UCSD-AML1 (cell line): ENCODE data around the gene CGB7.

Experiments
- DNase-seq: peaks from one replicate; lab custom pipeline; 2025; ENCODE audit not compliant: unreplicated experiment; lab: John Stamatoyannopoulos, UW

Gene CGB7

GRCh38 chr19:49017041-49017665 lies 40.4 kb downstream of the CGB7 start, which contains the start of gene LHB:
Gene LHB (minus strand): TSS chr19:49017091. CDS start chr19:49017081, 10 bp downstream.
- DNase-seq, result no peak

DNA sequence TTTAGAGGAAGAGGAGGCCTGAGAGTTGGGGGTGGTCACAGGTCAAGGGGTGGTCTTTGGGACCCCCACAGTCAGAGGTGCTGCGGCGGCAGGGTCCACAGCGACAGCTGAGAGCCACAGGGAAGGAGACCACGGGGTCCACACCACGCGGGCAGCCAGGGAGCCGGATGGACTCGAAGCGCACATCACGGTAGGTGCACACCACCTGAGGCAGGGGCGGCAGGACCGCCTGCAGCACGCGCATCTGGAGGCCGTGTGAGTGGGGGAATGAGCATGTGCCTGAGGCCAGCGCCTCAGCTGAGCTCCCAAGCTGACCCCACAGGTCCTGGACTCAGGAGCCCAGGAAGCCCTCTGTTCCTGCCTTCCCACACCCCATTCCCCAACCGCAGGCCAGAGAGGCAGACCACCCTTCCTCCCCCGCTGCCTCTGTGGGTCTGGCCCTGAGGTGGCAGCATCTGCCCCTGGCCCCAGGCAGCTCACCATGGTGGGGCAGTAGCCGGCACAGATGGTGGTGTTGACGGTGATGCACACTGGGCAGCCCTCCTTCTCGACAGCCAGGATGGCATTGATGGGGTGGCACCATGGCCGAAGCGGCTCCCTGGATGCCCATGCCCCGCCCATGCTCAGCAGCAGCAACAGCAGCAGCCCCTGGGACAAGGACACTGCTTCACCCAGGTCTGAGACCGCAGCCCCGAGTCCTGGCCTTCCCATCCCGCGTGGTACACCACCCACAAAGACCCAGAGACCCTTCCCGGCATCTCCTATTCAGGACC lies 41.3 kb downstream of the CGB7 start:
- no peak for DNase-seq

DNA sequence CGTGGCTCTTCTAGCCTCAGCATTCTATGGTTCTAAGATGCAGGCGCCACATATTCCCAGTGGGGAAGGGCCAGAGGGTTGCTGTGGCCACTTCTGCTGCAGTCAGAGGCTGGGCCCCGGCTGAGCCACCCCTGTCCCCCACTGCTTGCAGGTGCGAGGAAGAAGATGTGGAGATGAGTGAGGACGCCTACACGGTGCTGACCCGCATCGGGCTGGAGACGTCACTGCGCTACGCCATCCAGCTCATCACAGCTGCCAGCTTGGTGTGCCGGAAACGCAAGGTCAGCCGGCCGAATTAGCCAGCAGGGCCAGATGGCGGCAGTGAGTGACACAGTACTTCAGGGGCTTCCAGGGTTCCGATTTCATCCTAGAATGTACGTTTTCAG lies 42.7 kb downstream of the CGB7 start:
- DNase-seq, result no peak

DNA sequence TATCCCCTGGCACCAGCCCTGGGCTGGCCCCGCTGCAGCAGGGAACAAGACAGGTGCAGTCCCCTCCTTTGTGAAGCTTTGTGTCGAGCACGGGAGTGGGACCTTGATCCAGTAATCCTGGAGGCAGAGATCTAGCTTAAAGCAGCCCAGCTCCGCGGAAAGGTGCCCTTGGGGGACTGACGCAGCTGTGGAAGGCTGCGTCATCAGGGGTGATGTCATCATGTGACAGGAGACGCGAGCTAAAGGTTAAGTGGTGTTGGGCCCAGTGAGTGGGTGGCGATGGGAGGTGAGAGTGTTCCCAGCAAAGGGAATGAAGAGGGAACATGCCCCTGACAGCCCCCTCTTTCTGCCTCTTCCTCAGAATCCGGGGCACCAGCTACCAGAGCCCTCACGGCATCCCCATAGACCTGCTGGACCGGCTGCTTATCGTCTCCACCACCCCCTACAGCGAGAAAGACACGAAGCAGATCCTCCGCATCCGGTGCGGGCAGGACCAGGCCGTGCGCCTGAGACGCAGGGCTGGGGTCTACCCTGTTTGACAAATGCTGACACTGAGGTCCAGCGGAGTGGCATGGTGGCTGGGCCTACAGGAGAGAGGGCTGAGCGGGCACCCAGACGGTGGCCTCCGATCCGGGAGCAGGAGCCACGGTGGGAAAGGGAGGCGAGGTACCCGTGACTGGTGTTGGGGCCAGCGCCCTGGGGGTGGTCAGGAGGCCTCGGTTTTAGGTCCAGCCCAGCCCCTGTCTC lies 43.3 kb downstream of the CGB7 start:
- DNase-seq, result no peak

- DNase-seq, result no peak
These were observed 46.4 kb downstream of the CGB7 start for GRCh38 chr19:49011194-49011593.

GRCh38 chr19:49010453-49010852 lies 47.1 kb downstream of the CGB7 start:
- no peak for DNase-seq

GRCh38 chr19:49009828-49010227 lies 47.7 kb downstream of the CGB7 start:
- DNase-seq, result no peak

DNA sequence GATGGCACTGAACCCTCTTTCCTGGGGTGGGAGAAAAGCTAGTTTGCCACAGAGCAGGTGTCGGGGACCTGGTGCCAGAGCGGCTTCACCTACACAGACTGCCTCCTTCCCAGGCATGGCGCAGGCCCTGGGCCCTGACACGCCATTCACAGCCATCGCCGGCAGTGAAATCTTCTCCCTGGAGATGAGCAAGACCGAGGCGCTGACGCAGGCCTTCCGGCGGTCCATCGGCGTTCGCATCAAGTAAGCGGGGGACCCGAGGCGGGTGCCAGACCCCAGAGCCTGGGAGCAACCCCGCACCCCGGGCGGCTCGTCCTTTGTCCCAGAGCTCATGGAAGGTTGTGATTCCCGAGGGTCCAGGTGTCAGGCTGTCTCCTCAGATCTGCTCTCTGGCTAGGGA lies 50.6 kb downstream of the CGB7 start:
- DNase-seq, result no peak

- no peak for DNase-seq
These were observed 52.5 kb downstream of the CGB7 start for GRCh38 chr19:49004964-49005614.
